GM21786 (cell line): ENCODE data around the gene AMY2A.
"Not testable (repeated sequence)": the region's sequence is repeated elsewhere in the genome, so short reads cannot be mapped to it uniquely, and the experiment has no call there.

Experiments
- ATAC-seq: cut with Tn5 transposase; IDR thresholded peaks from one replicate; pipeline ENCODE4 v1.9.1; 2021; ENCODE audit not compliant: unreplicated experiment

AMY2A gene

GRCh38 chr1:103616994-103617477, at the start of gene AMY2A:
AMY2A (plus strand) TSS chr1:103617427; CDS start chr1:103617441, 14 bp downstream.
- ATAC-seq: not testable (repeated sequence)

- no peak for ATAC-seq
Observed at GRCh38 chr1:103569493-103569892, 47.7 kb upstream of the AMY2A start.

GRCh38 chr1:103571289-103571688, 45.9 kb upstream of the AMY2A start, which contains the start of gene AMY2B:
AMY2B (plus strand) TSS chr1:103571589; CDS start chr1:103571603, 14 bp downstream.
- ATAC-seq: not testable (repeated sequence)

- no peak for ATAC-seq
Observed at GRCh38 chr1:103576065-103576464, 41.2 kb upstream of the AMY2A start.

GRCh38 chr1:103576784-103577183, 40.4 kb upstream of the AMY2A start:
- not testable (repeated sequence) for ATAC-seq

- ATAC-seq: no peak
Observed at GRCh38 chr1:103582464-103582863, 34.8 kb upstream of the AMY2A start.

GRCh38 chr1:103583887-103584286, 33.3 kb upstream of the AMY2A start:
- no peak for ATAC-seq

GRCh38 chr1:103584537-103584936, 32.7 kb upstream of the AMY2A start:
- ATAC-seq: no peak

- ATAC-seq: not testable (repeated sequence)
Observed at GRCh38 chr1:103602740-103603139, 14.5 kb upstream of the AMY2A start.

- no peak for ATAC-seq
Observed at GRCh38 chr1:103616362-103616761, 865 bp upstream of the AMY2A start.

GRCh38 chr1:103627436-103627835, 10.2 kb downstream of the AMY2A start:
- not testable (repeated sequence) for ATAC-seq

- ATAC-seq: not testable (repeated sequence)
Observed at GRCh38 chr1:103641194-103641593, 24.0 kb downstream of the AMY2A start.

- not testable (repeated sequence) for ATAC-seq
Observed at GRCh38 chr1:103643908-103644307, 26.7 kb downstream of the AMY2A start.

GRCh38 chr1:103650305-103650704, 33.1 kb downstream of the AMY2A start:
- not testable (repeated sequence) for ATAC-seq

- ATAC-seq: not testable (repeated sequence)
Observed at GRCh38 chr1:103650889-103651288, 33.7 kb downstream of the AMY2A start.

GRCh38 chr1:103654133-103654532, 36.9 kb downstream of the AMY2A start:
- not testable (repeated sequence) for ATAC-seq

GRCh38 chr1:103655460-103655859, 38.2 kb downstream of the AMY2A start, which contains the start of gene AMY1A:
AMY1A (plus strand) TSS chr1:103655760; CDS start chr1:103656331, 571 bp downstream.
- not testable (repeated sequence) for ATAC-seq
